GM12878 (cell line): Measurements from ENCODE around the gene IFITM1.

Experiments
- BCL11A ChIP-seq: IDR thresholded peaks from 2 replicates; pipeline ENCODE4 v1.6.1; 2011; ENCODE audit warnings: low read depth, low read length
- CEBPB ChIP-seq, 2 experiments: fragments of 150-350 bp in 1 of 2; IDR thresholded peaks; 2 replicates each; pipeline ENCODE4 v1.6.1; 2012 to 2014; ENCODE audit warnings: low read depth in 2 of 2, low read length in 2 of 2, borderline replicate concordance in 1 of 2, inconsistent platforms in 1 of 2
- CTCF ChIP-seq, 3 experiments: IDR thresholded peaks in 2 of 3; conservative IDR thresholded peaks in 1 of 3; 2 replicates each; pipeline ENCODE4 v1.5.1; 2011; ENCODE audit warnings: low read depth in 3 of 3, low read length in 3 of 3, mild to moderate bottlenecking in 3 of 3, control low read depth in 2 of 3, moderate library complexity in 2 of 3, inconsistent platforms in 1 of 3, mixed read lengths in 1 of 3; ENCODE audit not compliant: control insufficient read depth in 2 of 3, insufficient read depth in 1 of 3; ENCODE audit errors: extremely low read depth in 1 of 3
- E4F1 ChIP-seq: fragments of 450-650 bp; IDR thresholded peaks from 2 replicates; pipeline ENCODE4 v1.6.1; 2018; ENCODE audit warnings: borderline replicate concordance, mild to moderate bottlenecking; ENCODE audit not compliant: partially characterized antibody
- NBN ChIP-seq: fragments of 450-650 bp; IDR thresholded peaks from 2 replicates; pipeline ENCODE4 v1.6.1; 2016
- RCOR1 ChIP-seq: conservative IDR thresholded peaks from 2 replicates; pipeline ENCODE4 v1.6.1; 2012; ENCODE audit warnings: low read depth, low read length, improper control_type of control experiment
- RFX5 ChIP-seq: IDR thresholded peaks from 2 replicates; pipeline ENCODE4 v1.6.1; 2011; ENCODE audit warnings: low read depth, low read length, improper control_type of control experiment
- ZNF622 ChIP-seq: fragments of 450-650 bp; IDR thresholded peaks from 2 replicates; pipeline ENCODE4 v1.6.1; 2017; ENCODE audit warnings: mild to moderate bottlenecking, inconsistent platforms
- TF ChIP-seq, protein P1 (sequence below): IDR thresholded peaks from 2 replicates; pipeline ENCODE4 v1.6.1; 2012; ENCODE audit warnings: low read depth, low read length, improper control_type of control experiment

- TF ChIP-seq E4F1: no peak
- no peak for TF ChIP-seq CTCF (IDR thresholded peaks at IDR 0.05 in 2 of 3, conservative IDR thresholded peaks at IDR 0.05 in 1 of 3; ENCODE audit: control insufficient read depth in 2 of 3, extremely low read depth in 1 of 3, insufficient read depth in 1 of 3, low read depth in 3 of 3, low read length in 3 of 3)
- no peak for TF ChIP-seq ZNF622
- no peak for TF ChIP-seq BCL11A
- no peak for TF ChIP-seq RCOR1
- no peak for TF ChIP-seq RFX5
- TF ChIP-seq, protein P1, sequence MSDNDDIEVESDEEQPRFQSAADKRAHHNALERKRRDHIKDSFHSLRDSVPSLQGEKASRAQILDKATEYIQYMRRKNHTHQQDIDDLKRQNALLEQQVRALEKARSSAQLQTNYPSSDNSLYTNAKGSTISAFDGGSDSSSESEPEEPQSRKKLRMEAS: no peak; the same call in 1 of the 2 replicates
- no peak for TF ChIP-seq CEBPB (IDR thresholded peaks at IDR 0.05; ENCODE audit: borderline replicate concordance in 1 of 2, low read depth in 2 of 2, low read length in 2 of 2)
- TF ChIP-seq NBN: no peak
Observed at GRCh38 chr11:325796-326591, 12.2 kb downstream of the IFITM1 start.
